Stimulated activated naive B cell treated with anti-CD40 and anti-IgM and Interleukin-4, amounts not matched to agents 10 μg/mL and 1 μg/mL and 100 μg/mL, for 72 hours (primary cell): Measurements from ENCODE around the gene FARSA.
"Not testable (repeated sequence)": the region's sequence is repeated elsewhere in the genome, so short reads cannot be mapped to it uniquely, and the experiment has no call there.

ENCODE experiments used
- ATAC-seq, 2 donors: fragments of 150-1000 bp; cut with Tn5 transposase; replicated peaks; 2 replicates each; pipeline ENCODE4 v1.10.0; 2021; ENCODE audit warnings: moderate library complexity in 1 of 2
- DNase-seq: peaks from one replicate; pipeline ENCODE4 v3.0.0; 2021
- H3K27ac Mint-ChIP-seq: one replicate; pipeline ENCODE4 v1.8.0; 2022; ENCODE audit warnings: mild to moderate bottlenecking, mixed read lengths
- H3K27me3 Mint-ChIP-seq, 2 donors: one replicate each; pipeline ENCODE4 v1.8.0; 2022; ENCODE audit warnings: mixed read lengths in 2 of 2
- H3K36me3 Mint-ChIP-seq, 2 donors: one replicate each; pipeline ENCODE4 v1.8.0; 2022; ENCODE audit warnings: mixed read lengths in 2 of 2, mild to moderate bottlenecking in 1 of 2
- H3K4me1 Mint-ChIP-seq, 2 donors: one replicate each; pipeline ENCODE4 v1.8.0; 2022; ENCODE audit warnings: mixed read lengths in 2 of 2, mild to moderate bottlenecking in 1 of 2
- H3K4me3 Mint-ChIP-seq, 2 donors: one replicate each; pipeline ENCODE4 v1.8.0; 2022; ENCODE audit warnings: mild to moderate bottlenecking in 2 of 2, mixed read lengths in 2 of 2, moderate library complexity in 1 of 2
- H3K9me3 Mint-ChIP-seq, 2 donors: one replicate each; pipeline ENCODE4 v1.8.0; 2022; ENCODE audit warnings: mixed read lengths in 2 of 2, mild to moderate bottlenecking in 1 of 2

Gene FARSA

GRCh38 chr19:12933287-12934072 is at the start of gene FARSA:
FARSA (minus strand) TSS chr19:12933711; CDS start chr19:12933696, 15 bp downstream.
- Mint-ChIP-seq H3K4me1 (peaks cover 28 to 44% of the 10 kb centered on the region in 2 donors), H3K27me3 (no peaks in the 10 kb centered on the region), H3K9me3 (no peaks in the 10 kb centered on the region), H3K27ac (peak within 1 kb of the TSS; percentile 98), H3K36me3 (peaks cover 24 to 40% of the 10 kb centered on the region in 2 donors), H3K4me3 (peak within 1 kb of the TSS; percentile 97 to 98)
- DNase-seq = peak; percentile 82
- peak; percentile 70 to 72 for ATAC-seq

- DNase-seq = no peak
- Mint-ChIP-seq H3K4me1 (peaks cover 7 to 10% of the 10 kb centered on the region in 2 donors), H3K27me3 (peaks cover 5 to 6% of the 10 kb centered on the region in 2 donors), H3K36me3 (no peaks in the 10 kb centered on the region), H3K27ac (no peak overlapping the region), H3K9me3 (no peaks in the 10 kb centered on the region), H3K4me3 (no peak overlapping the region)
- ATAC-seq = no peak
Measured at GRCh38 chr19:12983091-12983490, 49.6 kb upstream of the FARSA start.

GRCh38 chr19:12982648-12983047 is 49.1 kb upstream of the FARSA start:
- DNase-seq (no peak), ATAC-seq (no peak)
- Mint-ChIP-seq H3K36me3 (no peaks in the 10 kb centered on the region), H3K9me3 (no peaks in the 10 kb centered on the region), H3K4me3 (no peak overlapping the region), H3K27me3 (peaks cover 8 to 11% of the 10 kb centered on the region in 2 donors), H3K27ac (no peak overlapping the region), H3K4me1 (peaks cover 11 to 14% of the 10 kb centered on the region in 2 donors)

GRCh38 chr19:12979974-12980373 is 46.5 kb upstream of the FARSA start:
- Mint-ChIP-seq H3K4me3 (no peak overlapping the region), H3K27ac (peak overlapping the region; percentile 77), H3K27me3 (peaks cover 9 to 13% of the 10 kb centered on the region in 2 donors), H3K36me3 (no peaks in the 10 kb centered on the region), H3K4me1 (peaks cover 8 to 13% of the 10 kb centered on the region in 2 donors), H3K9me3 (no peaks in the 10 kb centered on the region)
- ATAC-seq = no peak
- no peak for DNase-seq

GRCh38 chr19:12976109-12976508 is 42.6 kb upstream of the FARSA start:
- not testable (repeated sequence) for H3K4me3 Mint-ChIP-seq, ATAC-seq, H3K27ac Mint-ChIP-seq, H3K9me3 Mint-ChIP-seq, H3K36me3 Mint-ChIP-seq, DNase-seq
- H3K27me3 Mint-ChIP-seq = peaks cover 9 to 23% of the 10 kb centered on the region in 2 donors
- peaks cover 5 to 13% of the 10 kb centered on the region in 2 donors for H3K4me1 Mint-ChIP-seq

DNA sequence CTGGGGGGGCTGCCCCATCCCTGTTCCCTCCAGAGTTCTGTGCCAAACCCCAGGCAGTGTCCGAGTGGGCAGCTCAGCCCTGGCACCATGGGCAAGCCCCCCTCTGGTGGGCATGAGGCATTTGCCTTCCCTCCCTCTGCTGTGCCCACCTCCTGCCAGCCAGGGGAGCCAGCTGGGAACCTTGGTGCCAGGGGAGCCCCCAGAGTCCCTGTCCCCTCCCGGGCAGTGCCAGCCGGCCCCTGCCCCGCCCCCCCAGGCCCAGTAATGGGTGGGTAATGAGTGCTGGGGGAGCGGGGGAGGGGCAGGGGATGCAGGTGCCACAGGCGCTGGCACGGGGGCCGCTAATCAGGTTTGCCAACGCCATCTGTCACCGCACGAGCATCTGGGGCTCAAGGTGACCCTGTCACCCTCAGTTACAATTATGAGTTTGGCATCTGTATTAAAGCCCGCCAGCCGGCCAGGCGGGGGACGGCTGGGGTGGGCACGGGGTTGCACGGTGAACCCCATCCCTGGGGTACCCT is 41.8 kb upstream of the FARSA start:
- DNase-seq (no peak), ATAC-seq (no peak)
- Mint-ChIP-seq H3K27ac (no peak overlapping the region), H3K4me1 (peaks cover 5 to 13% of the 10 kb centered on the region in 2 donors), H3K27me3 (peaks cover 9 to 23% of the 10 kb centered on the region in 2 donors), H3K9me3 (no peaks in the 10 kb centered on the region), H3K36me3 (no peaks in the 10 kb centered on the region), H3K4me3 (no peak overlapping the region)

- Mint-ChIP-seq H3K36me3 (no peaks in the 10 kb centered on the region), H3K4me3 (no peak overlapping the region), H3K27ac (no peak overlapping the region), H3K27me3 (peaks cover 9 to 23% of the 10 kb centered on the region in 2 donors), H3K4me1 (peaks cover 5 to 7% of the 10 kb centered on the region in 2 donors), H3K9me3 (no peaks in the 10 kb centered on the region)
- ATAC-seq (no peak), DNase-seq (no peak)
Measured at GRCh38 chr19:12974301-12975220, 41.0 kb upstream of the FARSA start.

GRCh38 chr19:12973236-12973635 is 39.7 kb upstream of the FARSA start:
- Mint-ChIP-seq H3K36me3 (no peaks in the 10 kb centered on the region), H3K4me3 (no peak overlapping the region), H3K4me1 (peaks cover 5 to 7% of the 10 kb centered on the region in 2 donors), H3K9me3 (no peaks in the 10 kb centered on the region), H3K27me3 (peaks cover 9 to 23% of the 10 kb centered on the region in 2 donors), H3K27ac (no peak overlapping the region)
- DNase-seq (no peak), ATAC-seq (no peak)

DNA sequence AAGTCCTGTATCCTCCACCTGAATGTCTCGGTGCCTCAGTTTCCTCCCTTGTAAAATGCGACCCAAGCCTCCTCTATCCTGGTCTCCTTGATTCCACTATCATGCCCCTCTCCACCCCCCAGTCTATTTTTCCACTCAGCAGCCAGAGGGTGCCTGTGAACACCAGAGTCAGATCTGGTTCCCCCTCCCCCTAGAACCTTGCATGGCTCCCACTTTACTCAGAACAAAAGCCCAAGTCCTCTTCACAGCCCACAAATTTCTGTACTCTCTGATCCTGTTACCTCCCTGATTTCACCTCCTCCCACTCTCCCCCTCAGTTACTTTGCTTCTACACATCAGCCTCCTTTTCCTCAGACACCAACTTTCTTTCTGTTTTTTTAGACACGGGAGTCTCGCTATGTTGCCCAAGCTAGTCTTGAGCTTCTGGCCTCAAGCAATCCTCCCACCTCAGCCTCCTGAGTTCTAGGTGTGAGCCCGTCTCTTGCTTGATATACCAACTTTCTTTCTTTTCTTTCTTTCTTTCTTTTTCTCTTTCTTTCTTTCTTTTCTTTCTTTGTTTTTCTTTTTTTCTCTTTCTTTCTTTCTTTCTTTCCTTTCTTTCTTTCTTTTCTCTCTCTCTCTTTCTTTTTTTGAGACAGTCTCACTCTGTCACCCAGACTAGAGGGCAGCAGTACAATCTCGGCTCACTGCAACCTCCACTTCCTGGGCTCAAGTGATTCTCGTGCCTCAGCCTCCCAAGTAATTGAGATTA is 36.7 kb upstream of the FARSA start:
- H3K9me3 Mint-ChIP-seq = no peaks in the 10 kb centered on the region
- ATAC-seq = no peak
- DNase-seq = no peak
- H3K36me3 Mint-ChIP-seq = no peaks in the 10 kb centered on the region
- H3K4me3 Mint-ChIP-seq = no peak overlapping the region
- no peak overlapping the region for H3K27ac Mint-ChIP-seq
- peaks cover 0 to 10% of the 10 kb centered on the region in 2 donors for H3K27me3 Mint-ChIP-seq
- peaks cover 2 to 7% of the 10 kb centered on the region in 2 donors for H3K4me1 Mint-ChIP-seq

- Mint-ChIP-seq H3K9me3 (no peaks in the 10 kb centered on the region), H3K27me3 (peaks cover 0 to 5% of the 10 kb centered on the region in 2 donors), H3K4me1 (peaks cover 5 to 12% of the 10 kb centered on the region in 2 donors), H3K27ac (no peak within 1 kb of the TSS), H3K36me3 (no peaks in the 10 kb centered on the region), H3K4me3 (no peak within 1 kb of the TSS)
- no peak for ATAC-seq
- DNase-seq = no peak
Measured at GRCh38 chr19:12969292-12969988, 35.9 kb upstream of the FARSA start, which contains the start of gene DAND5. DAND5 (plus strand) TSS chr19:12969576; CDS start chr19:12969661, 85 bp downstream.

GRCh38 chr19:12967907-12968306 is 34.4 kb upstream of the FARSA start:
- H3K4me1 Mint-ChIP-seq = peaks cover 5 to 12% of the 10 kb centered on the region in 2 donors
- no peak overlapping the region for H3K4me3 Mint-ChIP-seq
- no peaks in the 10 kb centered on the region for H3K36me3 Mint-ChIP-seq
- ATAC-seq (no peak), DNase-seq (no peak)
- H3K9me3 Mint-ChIP-seq = no peaks in the 10 kb centered on the region
- no peak overlapping the region for H3K27ac Mint-ChIP-seq
- H3K27me3 Mint-ChIP-seq = no peaks in the 10 kb centered on the region

DNA sequence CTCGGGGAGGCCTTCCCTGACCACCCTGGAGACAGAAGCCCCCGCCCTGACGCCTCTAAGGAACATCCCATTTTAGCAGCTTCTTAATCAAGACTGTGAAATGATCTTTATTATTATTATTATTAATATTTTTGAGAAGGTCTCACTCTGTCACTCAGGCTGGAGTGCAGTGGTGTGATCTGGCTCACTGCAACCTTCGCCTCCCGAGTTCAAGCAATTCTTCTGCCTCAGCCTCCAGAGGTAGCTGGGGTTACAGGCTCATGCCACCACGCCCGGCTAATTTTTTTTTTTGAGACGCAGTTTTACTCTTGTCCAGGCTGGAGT is 32.3 kb upstream of the FARSA start:
- no peak for ATAC-seq
- peaks cover 0 to 1% of the 10 kb centered on the region in 2 donors for H3K9me3 Mint-ChIP-seq
- H3K36me3 Mint-ChIP-seq = no peaks in the 10 kb centered on the region
- no peak for DNase-seq
- H3K27ac Mint-ChIP-seq = no peak overlapping the region
- H3K27me3 Mint-ChIP-seq = no peaks in the 10 kb centered on the region
- H3K4me3 Mint-ChIP-seq = peak overlapping the region; percentile 67 to 89
- peaks cover 7 to 12% of the 10 kb centered on the region in 2 donors for H3K4me1 Mint-ChIP-seq

DNA sequence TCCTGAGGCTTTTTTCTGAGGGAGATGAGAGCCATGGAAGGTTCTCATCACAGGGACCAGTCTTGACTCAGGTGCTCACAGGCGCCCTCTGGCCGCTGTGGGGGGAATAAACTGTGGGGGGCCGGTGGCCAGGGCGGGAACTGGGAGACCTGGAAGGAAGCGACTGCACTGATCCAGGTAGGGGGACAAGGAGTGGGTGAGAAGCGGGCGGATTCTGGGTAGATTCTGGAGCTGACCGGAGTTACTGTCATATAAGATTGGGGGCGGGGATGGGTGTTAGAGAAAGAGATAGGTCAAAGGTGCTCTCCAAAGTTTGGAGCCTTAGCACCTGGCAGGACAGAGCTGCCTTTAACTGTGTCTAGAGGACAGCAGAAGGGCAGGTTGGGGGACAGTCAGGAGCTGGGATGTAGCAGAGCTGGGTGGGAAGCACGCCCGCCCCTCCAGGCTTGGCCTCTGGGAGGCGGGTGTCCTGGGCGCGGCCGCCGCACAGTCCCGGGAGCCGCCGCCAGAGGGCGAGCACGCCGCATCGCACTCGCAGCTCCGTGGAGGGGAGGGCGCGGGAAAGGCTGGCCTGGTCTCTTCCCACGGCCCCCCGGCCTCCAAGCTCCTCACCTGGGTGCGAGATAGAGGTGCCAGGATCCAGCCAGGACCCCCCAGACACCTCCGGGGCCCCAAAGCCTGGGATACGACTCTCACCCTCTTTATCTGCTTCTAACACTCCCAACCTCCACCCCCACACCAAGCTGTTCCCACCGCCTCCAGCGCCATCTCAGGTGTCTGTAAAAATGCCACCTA is 31.7 kb upstream of the FARSA start:
- peak; percentile 75 for DNase-seq
- peak; percentile 97 to 98 for ATAC-seq
- peak overlapping the region; percentile 87 to 89 for H3K4me3 Mint-ChIP-seq
- peaks cover 7 to 12% of the 10 kb centered on the region in 2 donors for H3K4me1 Mint-ChIP-seq
- H3K36me3 Mint-ChIP-seq = no peaks in the 10 kb centered on the region
- no peaks in the 10 kb centered on the region for H3K27me3 Mint-ChIP-seq
- H3K9me3 Mint-ChIP-seq = peaks cover 0 to 1% of the 10 kb centered on the region in 2 donors
- peak overlapping the region; percentile 34 for H3K27ac Mint-ChIP-seq
